ENCODE measurements around the gene PRAMEF13. TPM values are rescaled to one million over a fixed set of nuclear protein-coding genes. Genes with fewer than 3 reads are reported as not detected.

Gene PRAMEF13
- total and polyA plus RNA-seq, 2 experiments from 2014 or later, result not detected

Other genes starting within 250 kb of the PRAMEF13 start
- not detected in 2 replicates for gene PRAMEF27, start 144.8 kb downstream of the PRAMEF13 start, total RNA-seq (2014; rRNA removed; shearing (Covaris generic))
- gene PRAMEF27, start 144.8 kb downstream of the PRAMEF13 start, polyA plus RNA-seq (2016; fragmentation: Nextera tagmentation; extraction: Ambion mirVana), result not detected in 2 replicates
- not detected in 2 replicates for gene HNRNPCL3, start 140.6 kb downstream of the PRAMEF13 start, total RNA-seq (2014; rRNA removed; shearing (Covaris generic))
- not detected in 2 replicates for gene HNRNPCL3, start 140.6 kb downstream of the PRAMEF13 start, polyA plus RNA-seq (2016; fragmentation: Nextera tagmentation; extraction: Ambion mirVana)
- not detected in 2 replicates for gene PRAMEF25, start 130.6 kb downstream of the PRAMEF13 start, total RNA-seq (2014; rRNA removed; shearing (Covaris generic))
- gene PRAMEF25, start 130.6 kb downstream of the PRAMEF13 start, polyA plus RNA-seq (2016; fragmentation: Nextera tagmentation; extraction: Ambion mirVana), result not detected in 2 replicates
- gene HNRNPCL2, start 84.6 kb downstream of the PRAMEF13 start, total RNA-seq (2014; rRNA removed; shearing (Covaris generic)), result not detected in 2 replicates
- gene HNRNPCL2, start 84.6 kb downstream of the PRAMEF13 start, polyA plus RNA-seq (2016; fragmentation: Nextera tagmentation; extraction: Ambion mirVana), result not detected in 2 replicates
- not detected in 2 replicates for gene PRAMEF26, start 45.4 kb downstream of the PRAMEF13 start, total RNA-seq (2014; rRNA removed; shearing (Covaris generic))
- gene PRAMEF26, start 45.4 kb downstream of the PRAMEF13 start, polyA plus RNA-seq (2016; fragmentation: Nextera tagmentation; extraction: Ambion mirVana), result not detected in 2 replicates
- gene HNRNPCL4, start 35.8 kb downstream of the PRAMEF13 start, total RNA-seq (2014; rRNA removed; shearing (Covaris generic)), result not detected in 2 replicates
- gene HNRNPCL4, start 35.8 kb downstream of the PRAMEF13 start, polyA plus RNA-seq (2016; fragmentation: Nextera tagmentation; extraction: Ambion mirVana), result not detected in 2 replicates
- not detected in 2 replicates for gene PRAMEF9, start 29.6 kb downstream of the PRAMEF13 start, total RNA-seq (2014; rRNA removed; shearing (Covaris generic))
- not detected in 2 replicates for gene PRAMEF9, start 29.6 kb downstream of the PRAMEF13 start, polyA plus RNA-seq (2016; fragmentation: Nextera tagmentation; extraction: Ambion mirVana)
- not detected in 2 replicates for gene PRAMEF18, start 24.7 kb upstream of the PRAMEF13 start, total RNA-seq (2014; rRNA removed; shearing (Covaris generic))
- not detected in 2 replicates for gene PRAMEF18, start 24.7 kb upstream of the PRAMEF13 start, polyA plus RNA-seq (2016; fragmentation: Nextera tagmentation; extraction: Ambion mirVana)
- gene PRAMEF5, start 52.8 kb upstream of the PRAMEF13 start, total RNA-seq (2014; rRNA removed; shearing (Covaris generic)), result not detected in 2 replicates
- not detected in 2 replicates for gene PRAMEF5, start 52.8 kb upstream of the PRAMEF13 start, polyA plus RNA-seq (2016; fragmentation: Nextera tagmentation; extraction: Ambion mirVana)
- gene PRAMEF8, start 83.7 kb upstream of the PRAMEF13 start, total RNA-seq (2014; rRNA removed; shearing (Covaris generic)), result not detected in 2 replicates
- gene PRAMEF8, start 83.7 kb upstream of the PRAMEF13 start, polyA plus RNA-seq (2016; fragmentation: Nextera tagmentation; extraction: Ambion mirVana), result not detected in 2 replicates
- not detected in 2 replicates for gene PRAMEF33, start 102.1 kb upstream of the PRAMEF13 start, total RNA-seq (2014; rRNA removed; shearing (Covaris generic))
- gene PRAMEF33, start 102.1 kb upstream of the PRAMEF13 start, polyA plus RNA-seq (2016; fragmentation: Nextera tagmentation; extraction: Ambion mirVana), result not detected in 2 replicates
- not detected in 2 replicates for gene PRAMEF15, start 114.2 kb upstream of the PRAMEF13 start, total RNA-seq (2014; rRNA removed; shearing (Covaris generic))
- gene PRAMEF15, start 114.2 kb upstream of the PRAMEF13 start, polyA plus RNA-seq (2016; fragmentation: Nextera tagmentation; extraction: Ambion mirVana), result not detected in 2 replicates
- not detected in 2 replicates for gene PRAMEF14, start 145.7 kb upstream of the PRAMEF13 start, total RNA-seq (2014; rRNA removed; shearing (Covaris generic))
- not detected in 2 replicates for gene PRAMEF14, start 145.7 kb upstream of the PRAMEF13 start, polyA plus RNA-seq (2016; fragmentation: Nextera tagmentation; extraction: Ambion mirVana)
- not detected in 2 replicates for gene PRAMEF19, start 170.5 kb upstream of the PRAMEF13 start, total RNA-seq (2014; rRNA removed; shearing (Covaris generic))
- gene PRAMEF19, start 170.5 kb upstream of the PRAMEF13 start, polyA plus RNA-seq (2016; fragmentation: Nextera tagmentation; extraction: Ambion mirVana), result not detected in 2 replicates
- gene PRAMEF17, start 188.2 kb upstream of the PRAMEF13 start, total RNA-seq (2014; rRNA removed; shearing (Covaris generic)), result not detected in 2 replicates
- not detected in 2 replicates for gene PRAMEF17, start 188.2 kb upstream of the PRAMEF13 start, polyA plus RNA-seq (2016; fragmentation: Nextera tagmentation; extraction: Ambion mirVana)
- not detected in 2 replicates for gene PRAMEF20, start 209.0 kb upstream of the PRAMEF13 start, total RNA-seq (2014; rRNA removed; shearing (Covaris generic))
- not detected in 2 replicates for gene PRAMEF20, start 209.0 kb upstream of the PRAMEF13 start, polyA plus RNA-seq (2016; fragmentation: Nextera tagmentation; extraction: Ambion mirVana)